EH (cell line): ENCODE measurements around the gene FGF5.
"Not testable (repeated sequence)": the region's sequence is repeated elsewhere in the genome, so short reads cannot be mapped to it uniquely, and the experiment has no call there.

Experiments
- DNase-seq: peaks from one replicate; pipeline ENCODE4 v3.0.0-alpha.2; 2015; ENCODE audit warnings: low read depth

The FGF5 gene, protein sequence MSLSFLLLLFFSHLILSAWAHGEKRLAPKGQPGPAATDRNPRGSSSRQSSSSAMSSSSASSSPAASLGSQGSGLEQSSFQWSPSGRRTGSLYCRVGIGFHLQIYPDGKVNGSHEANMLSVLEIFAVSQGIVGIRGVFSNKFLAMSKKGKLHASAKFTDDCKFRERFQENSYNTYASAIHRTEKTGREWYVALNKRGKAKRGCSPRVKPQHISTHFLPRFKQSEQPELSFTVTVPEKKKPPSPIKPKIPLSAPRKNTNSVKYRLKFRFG

DNA sequence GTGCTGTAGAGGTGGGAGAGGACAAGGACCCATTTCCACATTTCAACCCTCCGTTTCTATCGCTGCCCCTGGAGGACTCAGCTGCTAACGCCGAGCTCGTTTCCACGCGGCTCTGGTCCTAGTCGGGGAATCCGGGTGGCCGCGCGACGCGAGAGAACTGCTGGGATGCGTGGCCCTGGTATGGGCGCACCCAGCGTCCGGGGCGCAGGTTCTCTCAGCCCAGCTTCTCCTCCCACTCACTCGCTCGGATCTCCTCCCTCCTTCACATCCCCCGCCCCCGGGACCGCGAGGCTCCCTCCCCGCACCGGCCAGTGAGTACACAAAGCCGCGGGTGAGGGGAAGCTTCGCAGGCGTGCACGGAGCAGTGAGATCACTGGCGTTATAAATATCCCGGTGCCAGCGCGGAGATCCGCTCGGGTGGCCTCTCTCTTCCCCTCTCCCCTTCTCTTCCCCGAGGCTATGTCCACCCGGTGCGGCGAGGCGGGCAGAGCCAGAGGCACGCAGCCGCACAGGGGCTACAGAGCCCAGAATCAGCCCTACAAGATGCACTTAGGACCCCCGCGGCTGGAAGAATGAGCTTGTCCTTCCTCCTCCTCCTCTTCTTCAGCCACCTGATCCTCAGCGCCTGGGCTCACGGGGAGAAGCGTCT, at the start of gene FGF5:
Gene FGF5 (plus strand): TSS at position 412 of the 649 bp plus-strand sequence. CDS start 161 bp downstream, at position 573.
- DNase-seq: peak; percentile 97

DNA sequence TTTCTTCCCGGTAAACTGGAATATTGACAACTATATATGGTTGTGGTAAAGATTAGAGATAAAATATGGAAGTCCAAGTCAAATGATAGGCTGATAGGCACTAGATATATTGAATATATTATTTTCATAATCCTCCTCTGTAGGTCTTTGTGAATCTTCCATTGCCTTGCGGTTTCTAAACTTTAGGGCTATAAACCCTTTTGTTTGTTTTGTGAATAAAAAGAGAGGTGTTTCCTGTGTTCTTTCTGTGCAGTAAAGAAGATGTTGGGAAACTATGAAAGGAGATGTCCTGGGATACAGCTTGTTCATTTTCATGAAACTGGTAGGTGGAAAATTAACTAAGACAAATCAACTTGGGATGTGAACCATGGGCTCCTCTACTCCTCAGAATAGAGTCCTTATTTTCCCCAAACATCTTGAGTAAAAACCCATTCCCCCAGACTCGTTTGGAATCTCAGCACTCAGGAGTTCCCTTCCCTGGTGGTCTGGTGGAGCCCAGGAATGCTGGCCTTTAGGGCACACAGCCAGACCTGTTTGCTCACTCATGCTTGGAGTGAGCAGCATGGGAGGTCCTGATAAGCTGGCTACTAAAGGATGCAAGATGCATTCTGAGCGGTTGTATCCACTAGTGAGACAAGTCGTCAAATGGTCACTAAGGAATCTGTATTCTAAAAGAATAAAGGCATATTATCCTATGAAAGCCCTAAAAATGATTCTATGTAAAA, 47.0 kb upstream of the FGF5 start:
- DNase-seq: peak; percentile 61

GRCh38 chr4:80220711-80221110, 45.8 kb upstream of the FGF5 start:
- DNase-seq: no peak

DNA sequence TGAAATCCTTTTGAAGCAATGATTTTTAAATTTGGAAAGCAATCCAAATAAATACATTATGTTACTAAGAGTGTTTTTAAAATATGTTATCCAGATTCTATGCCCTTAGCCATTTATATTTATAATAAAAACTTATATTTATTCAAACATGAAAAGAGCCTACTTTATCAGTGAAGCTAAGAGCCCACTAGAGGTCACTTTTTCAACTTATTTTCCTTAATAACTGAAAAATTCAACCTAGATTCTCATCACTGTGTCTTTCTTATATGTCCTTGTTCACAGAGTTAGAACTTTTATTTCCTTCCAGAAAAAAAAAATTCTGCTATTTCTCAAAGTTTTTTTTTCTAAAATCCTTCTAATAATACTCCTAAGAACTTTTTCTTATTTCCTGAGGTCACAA, 45.3 kb upstream of the FGF5 start:
- peak; percentile 61 for DNase-seq

DNA sequence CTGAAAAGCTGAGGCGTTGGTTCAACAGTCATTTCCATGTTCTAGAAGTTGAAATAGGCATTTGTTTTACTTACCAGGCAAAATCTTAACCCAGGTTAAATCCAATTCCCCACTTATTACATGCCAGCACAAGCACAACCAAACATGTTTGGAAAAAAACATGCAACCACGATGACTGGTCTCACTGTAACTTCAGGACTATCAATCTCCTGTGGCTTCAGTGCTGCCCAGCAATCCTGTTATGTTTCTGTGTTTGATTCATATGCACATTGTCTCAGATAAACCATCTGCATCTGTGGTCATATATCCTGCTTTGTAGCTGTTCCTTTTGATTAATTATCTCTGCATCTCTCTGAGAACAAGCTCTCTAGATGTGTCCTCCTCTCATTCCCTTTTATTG, 40.9 kb upstream of the FGF5 start:
- DNase-seq: peak; percentile 48

GRCh38 chr4:80226094-80226493, 40.4 kb upstream of the FGF5 start:
- DNase-seq: peak; percentile 26

DNA sequence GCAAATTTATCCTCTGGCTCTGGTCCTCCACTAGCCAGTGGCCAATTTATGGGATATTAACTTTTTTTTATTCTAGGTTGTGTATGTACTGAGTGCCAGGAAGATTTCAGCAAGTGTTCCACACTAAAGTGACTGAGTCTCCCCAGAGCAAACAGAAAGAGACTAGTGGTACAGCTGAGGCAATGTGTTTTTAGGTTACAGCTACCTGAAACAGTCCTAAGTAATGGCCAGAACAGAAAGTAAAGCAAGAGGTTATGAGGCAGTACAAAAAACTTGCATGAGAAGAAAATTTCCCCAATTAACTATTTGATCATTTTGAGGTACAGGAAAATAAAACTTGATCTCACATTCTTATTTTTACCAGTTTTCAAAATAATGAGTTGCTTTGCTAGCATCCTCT, 38.0 kb upstream of the FGF5 start:
- no peak for DNase-seq

- no peak for DNase-seq
These were observed 37.3 kb upstream of the FGF5 start for GRCh38 chr4:80229128-80229527.

GRCh38 chr4:80229590-80229989, 36.9 kb upstream of the FGF5 start:
- DNase-seq: no peak

- no peak for DNase-seq
These were observed 35.3 kb upstream of the FGF5 start for GRCh38 chr4:80231180-80231579.

- no peak for DNase-seq
These were observed 33.6 kb upstream of the FGF5 start for GRCh38 chr4:80232707-80233370.

- no peak for DNase-seq
These were observed 33.1 kb upstream of the FGF5 start for GRCh38 chr4:80233390-80233789.

DNA sequence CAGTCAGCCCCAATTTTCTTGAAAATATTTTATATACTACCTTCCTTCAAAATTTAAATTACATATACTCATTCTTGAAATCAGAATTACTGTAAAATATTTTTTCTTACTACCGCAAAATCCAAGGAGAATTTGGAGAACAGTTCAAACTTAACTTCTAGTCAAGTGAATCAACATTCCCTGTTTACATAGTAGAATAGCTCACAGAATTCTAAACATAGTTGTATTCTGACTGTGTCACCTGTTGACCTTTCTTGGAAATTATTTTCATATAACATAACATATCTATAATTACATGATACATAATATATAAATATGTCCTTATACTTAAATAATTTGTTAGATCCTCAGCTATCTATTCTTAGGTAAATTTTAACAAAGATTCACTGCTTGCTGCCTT, 31.0 kb upstream of the FGF5 start:
- peak; percentile 70 for DNase-seq

- peak; percentile 97 for DNase-seq
These were observed 28.5 kb upstream of the FGF5 start for GRCh38 chr4:80237992-80238391.

- DNase-seq: peak; percentile 88
These were observed 26.8 kb upstream of the FGF5 start for GRCh38 chr4:80239480-80240150.

DNA sequence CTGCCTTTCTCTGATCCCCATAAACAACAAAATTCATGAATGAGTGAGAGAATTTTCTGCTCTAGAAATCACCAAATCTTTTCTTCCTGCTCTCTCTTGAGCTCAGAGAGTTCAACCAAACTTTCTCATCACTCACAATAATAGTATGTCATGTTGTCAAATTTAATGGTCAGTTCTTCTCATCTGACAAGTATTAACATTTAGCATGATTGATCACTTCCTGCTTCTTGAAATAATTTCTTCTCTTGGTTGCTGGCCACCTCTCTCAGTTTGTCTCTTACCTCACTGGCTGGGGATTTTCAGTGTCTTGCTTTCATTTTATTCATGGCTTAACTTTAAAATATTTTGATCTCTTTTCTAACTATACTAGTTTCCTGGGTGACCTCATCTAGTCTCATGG, 25.5 kb upstream of the FGF5 start:
- DNase-seq: peak; percentile 63

DNA sequence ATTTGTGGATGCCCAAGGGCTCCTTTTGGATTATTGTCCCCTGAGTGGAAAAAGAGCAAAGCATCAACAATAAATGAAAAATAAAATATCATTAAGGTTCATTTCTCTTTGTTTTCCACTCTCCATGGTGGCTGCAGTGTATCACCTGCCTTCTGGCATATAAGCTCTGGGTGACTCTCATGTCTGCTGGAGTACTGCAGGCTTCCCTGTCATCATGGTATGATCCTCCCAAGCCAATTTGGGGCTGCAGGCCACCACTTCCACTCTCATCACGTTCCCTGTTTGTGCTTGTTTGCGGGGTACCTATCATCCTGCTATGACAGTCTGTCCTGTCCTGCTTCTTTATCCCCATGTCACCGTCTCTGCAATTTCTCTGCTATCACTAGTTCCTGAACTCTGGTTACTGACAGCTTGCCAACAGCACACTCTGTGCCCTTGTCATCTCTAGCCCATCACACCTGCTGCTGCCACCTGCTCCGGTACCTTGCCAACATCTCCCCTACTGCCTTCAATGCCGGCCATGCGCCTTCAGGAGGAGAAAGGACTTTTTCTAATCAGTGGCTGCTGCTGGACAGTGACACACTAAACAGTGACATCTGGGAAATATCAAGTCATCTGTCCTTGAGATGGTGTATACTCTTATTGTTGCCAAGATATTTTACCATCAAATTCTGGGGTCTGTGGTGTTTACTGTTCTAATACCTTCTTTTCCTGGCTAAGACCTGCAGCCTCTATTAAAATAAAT, 23.0 kb upstream of the FGF5 start:
- no peak for DNase-seq

- DNase-seq: not testable (repeated sequence)
These were observed 19.0 kb upstream of the FGF5 start for GRCh38 chr4:80247484-80247883.

- no peak for DNase-seq
These were observed 17.3 kb upstream of the FGF5 start for GRCh38 chr4:80249144-80249543.

GRCh38 chr4:80252427-80252826, 14.0 kb upstream of the FGF5 start:
- no peak for DNase-seq

GRCh38 chr4:80252953-80253352, 13.5 kb upstream of the FGF5 start:
- DNase-seq: no peak
